Neuronal stem cell (in vitro differentiated cells): ENCODE data around the gene GFOD2.

Experiments
- DNase-seq: peaks from one replicate; pipeline ENCODE4 v3.0.0-alpha.2; 2013; ENCODE audit warnings: low spot score
- H2AFZ ChIP-seq: one replicate; pipeline ENCODE4 v1.6.1; 2013; ENCODE audit warnings: mild to moderate bottlenecking, low read length, inconsistent platforms
- H2AK5ac ChIP-seq: 2 replicates; pipeline ENCODE4 v1.6.1; 2013; ENCODE audit warnings: low read depth, mild to moderate bottlenecking, inconsistent platforms, low read length, moderate library complexity, mixed read lengths
- H2BK120ac ChIP-seq: 2 replicates; pipeline ENCODE4 v1.6.1; 2013; ENCODE audit warnings: low read depth, mild to moderate bottlenecking, inconsistent platforms, low read length, moderate library complexity, mixed read lengths
- H2BK12ac ChIP-seq: one replicate; pipeline ENCODE4 v1.6.1; 2013; ENCODE audit warnings: low read length, inconsistent platforms
- H2BK15ac ChIP-seq: 2 replicates; pipeline ENCODE4 v1.6.1; 2013; ENCODE audit warnings: mild to moderate bottlenecking, low read length, inconsistent platforms, mixed read lengths
- H2BK5ac ChIP-seq: one replicate; pipeline ENCODE4 v1.6.1; 2013; ENCODE audit warnings: inconsistent platforms, mild to moderate bottlenecking, low read length, moderate library complexity
- H3K14ac ChIP-seq: one replicate; pipeline ENCODE4 v1.6.1; 2013; ENCODE audit warnings: low read length, inconsistent platforms
- H3K18ac ChIP-seq: 2 replicates; pipeline ENCODE4 v1.6.1; 2013; ENCODE audit warnings: low read length, inconsistent platforms
- H3K23ac ChIP-seq: 2 replicates; pipeline ENCODE4 v1.6.1; 2013; ENCODE audit warnings: low read depth, mild to moderate bottlenecking, mixed read lengths, low read length, inconsistent platforms; ENCODE audit not compliant: poor library complexity
- H3K27ac ChIP-seq: replicated peaks from 3 replicates; pipeline ENCODE4 v1.5.1; 2013; ENCODE audit warnings: low read length, inconsistent platforms
- H3K27me3 ChIP-seq, 3 experiments: 2 replicates each; pipeline ENCODE4 v1.6.1; 2013; ENCODE audit warnings: low read length in 3 of 3, mild to moderate bottlenecking in 2 of 3, inconsistent platforms in 1 of 3, low read depth in 1 of 3, mixed read lengths in 1 of 3, moderate library complexity in 1 of 3; ENCODE audit not compliant: control insufficient read depth in 3 of 3, insufficient read depth in 3 of 3
- H3K36me3 ChIP-seq, 2 donors: replicated peaks in 1 of 2; 2 replicates each; pipeline ENCODE4 v1.6.1; 2013; ENCODE audit warnings: low read length in 2 of 2; ENCODE audit not compliant: control insufficient read depth in 2 of 2, insufficient read depth in 2 of 2
- H3K4ac ChIP-seq: 2 replicates; pipeline ENCODE4 v1.6.1; 2013; ENCODE audit warnings: inconsistent platforms, mild to moderate bottlenecking, low read length, moderate library complexity
- H3K4me1 ChIP-seq, 2 donors: 1 replicate in 1 of 2; 2 replicates in 1 of 2; pipeline ENCODE4 v1.6.1; 2013; ENCODE audit warnings: low read length in 2 of 2, low read depth in 1 of 2; ENCODE audit not compliant: control insufficient read depth in 2 of 2, insufficient read depth in 1 of 2
- H3K4me2 ChIP-seq: one replicate; pipeline ENCODE4 v1.6.1; 2013; ENCODE audit warnings: mild to moderate bottlenecking, low read length, inconsistent platforms; ENCODE audit not compliant: insufficient read depth, poor library complexity, severe bottlenecking
- H3K4me3 ChIP-seq, 2 donors: 2 replicates each; pipeline ENCODE4 v1.5.1; 2013; ENCODE audit warnings: low read length in 2 of 2, mild to moderate bottlenecking in 2 of 2, inconsistent platforms in 1 of 2, moderate library complexity in 1 of 2
- H3K79me1 ChIP-seq: one replicate; pipeline ENCODE4 v1.6.1; 2013; ENCODE audit warnings: low read depth, mild to moderate bottlenecking, inconsistent platforms, low read length, moderate library complexity
- H3K9ac ChIP-seq: one replicate; pipeline ENCODE4 v1.6.1; 2013; ENCODE audit warnings: mild to moderate bottlenecking, low read depth, low read length, inconsistent platforms; ENCODE audit not compliant: poor library complexity
- H3K9me3 ChIP-seq, 2 donors: replicated peaks in 1 of 2; 2 replicates each; pipeline versions ENCODE3 to v1.6.1; 2013; ENCODE audit warnings: low read length in 2 of 2, mild to moderate bottlenecking in 2 of 2, inconsistent platforms in 1 of 2, low read depth in 1 of 2, mixed read lengths in 1 of 2, moderate library complexity in 1 of 2; ENCODE audit not compliant: control insufficient read depth in 2 of 2, insufficient read depth in 1 of 2
- H4K8ac ChIP-seq: one replicate; pipeline ENCODE4 v1.6.1; 2013; ENCODE audit warnings: low read depth, mild to moderate bottlenecking, inconsistent platforms, low read length, moderate library complexity
- H4K91ac ChIP-seq: one replicate; pipeline ENCODE4 v1.6.1; 2013; ENCODE audit warnings: low read length, low read depth, mild to moderate bottlenecking, inconsistent platforms; ENCODE audit not compliant: poor library complexity
- WGBS, 2 donors: extraction: QIAGEN DNeasy Blood & Tissue Kit; methylation state at CpG; one replicate each; pipeline ENCODE4 v1.1.7; 2013; ENCODE audit warnings: missing lambda C conversion rate in 2 of 2, mixed read lengths in 1 of 2; ENCODE audit not compliant: insufficient read length in 2 of 2, insufficient replicate concordance in 1 of 2; ENCODE audit errors: extremely low coverage in 2 of 2; 5-methylcytosine and 5-hydroxymethylcytosine counted together

Gene GFOD2

GRCh38 chr16:67651039-67651438 lies 68.1 kb downstream of the GFOD2 start:
- Histone ChIP-seq H2BK5ac (no peak overlapping the region), H2AK5ac (no peak overlapping the region), H2BK15ac (no peak overlapping the region), H3K27ac (no peak overlapping the region), H3K4me2 (no peak overlapping the region), H3K23ac (no peak overlapping the region), H3K36me3 (no peaks in the 10 kb centered on the region), H3K9ac (no peak overlapping the region), H2BK120ac (no peak overlapping the region), H3K27me3 (peaks cover 3 to 68% (median 68%) of the 10 kb centered on the region in 3 experiments), H3K4ac (no peak overlapping the region), H2AFZ (no peak overlapping the region), H2BK12ac (no peak overlapping the region), H3K4me1 (peaks cover 0 to 20% of the 10 kb centered on the region in 2 donors), H4K91ac (no peak overlapping the region), H3K18ac (no peak overlapping the region), H3K9me3 (peaks cover 0 to 2% of the 10 kb centered on the region in 2 donors), H3K4me3 (no peak overlapping the region), H3K79me1 (peaks cover 1% of the 10 kb centered on the region), H4K8ac (no peak overlapping the region), H3K14ac (no peak overlapping the region)
- WGBS, 2 donors: no CpG with 5 or more reads among the region's 7 CpGs
- no peak for DNase-seq

- peaks cover 3 to 78% (median 78%) of the 10 kb centered on the region in 3 experiments for H3K27me3 ChIP-seq
- no peak overlapping the region for H4K8ac ChIP-seq
- peak overlapping the region; percentile 85 for H3K18ac ChIP-seq
- H2BK12ac ChIP-seq: peak overlapping the region; percentile 84
- H3K14ac ChIP-seq: peak overlapping the region; percentile 63
- DNase-seq: no peak
- H2BK15ac ChIP-seq: no peak overlapping the region
- H3K23ac ChIP-seq: peak overlapping the region; percentile 80
- H2AFZ ChIP-seq: no peak overlapping the region
- H3K4me2 ChIP-seq: peak overlapping the region; percentile 12
- no peaks in the 10 kb centered on the region for H3K36me3 ChIP-seq
- H2BK120ac ChIP-seq: peak overlapping the region; percentile 31
- H2BK5ac ChIP-seq: no peak overlapping the region
- H3K4ac ChIP-seq: no peak overlapping the region
- H3K9ac ChIP-seq: peak overlapping the region; percentile 21
- H2AK5ac ChIP-seq: peak overlapping the region; percentile 90
- H3K4me3 ChIP-seq: no peak overlapping the region
- H3K79me1 ChIP-seq: peaks cover 4% of the 10 kb centered on the region
- no peak overlapping the region for H4K91ac ChIP-seq
- peaks cover 0 to 2% of the 10 kb centered on the region in 2 donors for H3K9me3 ChIP-seq
- no peak overlapping the region for H3K27ac ChIP-seq
- H3K4me1 ChIP-seq: peaks cover 0 to 20% of the 10 kb centered on the region in 2 donors
- no CpG with 5 or more reads among the region's 8 CpGs for WGBS, 2 donors
Observed at GRCh38 chr16:67650023-67650422, 69.1 kb downstream of the GFOD2 start.

GRCh38 chr16:67649494-67649931 lies 69.6 kb downstream of the GFOD2 start:
- H3K36me3 ChIP-seq: no peaks in the 10 kb centered on the region
- peak overlapping the region; percentile 90 for H2AK5ac ChIP-seq
- no CpG with 5 or more reads among the region's 34 CpGs for WGBS, 2 donors
- peak overlapping the region; percentile 63 for H3K14ac ChIP-seq
- H3K4ac ChIP-seq: no peak overlapping the region
- no peak overlapping the region for H2AFZ ChIP-seq
- H3K9me3 ChIP-seq: no peaks in the 10 kb centered on the region
- H3K9ac ChIP-seq: peak overlapping the region; percentile 21
- peaks cover 0 to 20% of the 10 kb centered on the region in 2 donors for H3K4me1 ChIP-seq
- no peak overlapping the region for H4K8ac ChIP-seq
- H2BK12ac ChIP-seq: peak overlapping the region; percentile 84
- peak overlapping the region in 1 of 2 donors; percentile 26 for H3K4me3 ChIP-seq
- H2BK5ac ChIP-seq: no peak overlapping the region
- H3K79me1 ChIP-seq: peaks cover 4% of the 10 kb centered on the region
- peaks cover 3 to 75% (median 75%) of the 10 kb centered on the region in 3 experiments for H3K27me3 ChIP-seq
- H3K4me2 ChIP-seq: peak overlapping the region; percentile 12
- H3K27ac ChIP-seq: peak overlapping the region; percentile 51
- H4K91ac ChIP-seq: no peak overlapping the region
- peak overlapping the region; percentile 80 for H3K23ac ChIP-seq
- H2BK120ac ChIP-seq: peak overlapping the region; percentile 31
- no peak overlapping the region for H2BK15ac ChIP-seq
- DNase-seq: peak; percentile 65
- peak overlapping the region; percentile 85 for H3K18ac ChIP-seq

GRCh38 chr16:67648764-67649407 lies 70.2 kb downstream of the GFOD2 start:
- no peak overlapping the region for H4K91ac ChIP-seq
- peak overlapping the region; percentile 78 for H4K8ac ChIP-seq
- peak overlapping the region; percentile 30 for H2AK5ac ChIP-seq
- no peak overlapping the region for H3K9ac ChIP-seq
- no peak overlapping the region for H2BK120ac ChIP-seq
- WGBS, 2 donors: no CpG with 5 or more reads among the region's 35 CpGs
- H2AFZ ChIP-seq: no peak overlapping the region
- H3K27me3 ChIP-seq: peaks cover 3 to 77% (median 72%) of the 10 kb centered on the region in 3 experiments
- H2BK12ac ChIP-seq: peak overlapping the region; percentile 0
- H3K14ac ChIP-seq: no peak overlapping the region
- DNase-seq: no peak
- no peak overlapping the region for H3K4ac ChIP-seq
- no peaks in the 10 kb centered on the region for H3K36me3 ChIP-seq
- H3K79me1 ChIP-seq: peaks cover 2% of the 10 kb centered on the region
- peak overlapping the region in 1 of 2 donors; percentile 6 for H3K4me3 ChIP-seq
- no peak overlapping the region for H2BK5ac ChIP-seq
- peak overlapping the region; percentile 13 for H3K27ac ChIP-seq
- peak overlapping the region; percentile 69 for H3K23ac ChIP-seq
- peaks cover 0 to 20% of the 10 kb centered on the region in 2 donors for H3K4me1 ChIP-seq
- no peaks in the 10 kb centered on the region for H3K9me3 ChIP-seq
- H3K4me2 ChIP-seq: peak overlapping the region; percentile 12
- peak overlapping the region; percentile 76 for H3K18ac ChIP-seq
- H2BK15ac ChIP-seq: peak overlapping the region; percentile 6
